A549 (cell line): ENCODE measurements around the gene ANXA6. TPM values are rescaled to one million over a fixed set of nuclear protein-coding genes. Genes with fewer than 3 reads are reported as not detected.

Experiments
- ATAC-seq, 2 experiments: fragments of 200-7000 bp in 1 of 2; fragments of >200 bp in 1 of 2; cut with Nextera tagmentation in 1 of 2; cut with Tn5 transposase in 1 of 2; 3 replicates each; pipeline versions ENCODE4 v1.8.0 to v1.9.1; 2018 to 2020; ENCODE audit warnings: mild to moderate bottlenecking in 1 of 2, moderate library complexity in 1 of 2
- CTCF ChIA-PET: fragments of 300-600 bp; sonication (Branson Sonifier 250); formaldehyde crosslinking; extraction: SDS; loops from one replicate; lab custom pipeline; 2021; ENCODE audit warnings: antibody characterized with exemption, inconsistent platforms; lab: Yijun Ruan, JAX
- POLR2A ChIA-PET: fragments of 350-600 bp; formaldehyde crosslinking; extraction: SDS; loops from one replicate; lab custom pipeline; 2021; ENCODE audit warnings: antibody characterized with exemption, inconsistent platforms; lab: Yijun Ruan, JAX
- DNase-seq, 2 experiments: peaks; one replicate each; pipeline versions ENCODE4 v3.0.0 to v3.0.0-alpha.2; 2011 to 2016; ENCODE audit warnings: low read depth in 1 of 2, low spot score in 1 of 2
- FAIRE-seq: peaks from 2 replicates; lab custom pipeline; 2011; peaks lifted over from hg19 to GRCh38; lab: Jason Lieb, UNC
- H3K27ac ChIP-seq, 2 experiments: fragments of >200 bp; sonication (Bioruptor Twin); formaldehyde crosslinking; 3 replicates each; pipeline ENCODE4 v1.5.1; 2016 to 2017
- H3K4me1 ChIP-seq: fragments of >200 bp; sonication (Bioruptor Twin); formaldehyde crosslinking; 3 replicates; pipeline ENCODE4 v1.6.1; 2016
- H3K4me2 ChIP-seq: fragments of >200 bp; sonication (Bioruptor Twin); formaldehyde crosslinking; 3 replicates; pipeline ENCODE4 v1.6.1; 2016
- H3K4me3 ChIP-seq: fragments of >200 bp; sonication (Bioruptor Twin); formaldehyde crosslinking; 3 replicates; pipeline ENCODE4 v1.5.1; 2016
- H3K9me3 ChIP-seq: fragments of >200 bp; sonication (Bioruptor Twin); formaldehyde crosslinking; 3 replicates; pipeline ENCODE4 v1.6.1; 2016
- BHLHE40 ChIP-seq: IDR thresholded peaks from 2 replicates; pipeline ENCODE4 v1.6.1; 2012; ENCODE audit warnings: low read depth, low read length, inconsistent platforms
- CBX8 ChIP-seq: fragments of 200-600 bp; sonication (generic); IDR thresholded peaks from 2 replicates; pipeline ENCODE4 v1.6.1; 2016
- EP300 ChIP-seq, 2 experiments: fragments of >200 bp; sonication (Bioruptor Twin); formaldehyde crosslinking; IDR thresholded peaks; 2 replicates in 1 of 2; 3 replicates in 1 of 2; pipeline ENCODE4 v1.6.1; 2016 to 2017
- FOXS1 ChIP-seq: fragments of 250-450 bp; sonication (Bioruptor Pico); IDR thresholded peaks from 2 replicates; pipeline ENCODE4 v1.5.0; 2020; ENCODE audit warnings: mild to moderate bottlenecking, moderate library complexity
- HOXB13 ChIP-seq: fragments of 250-450 bp; sonication (Bioruptor Pico); IDR thresholded peaks from 2 replicates; pipeline ENCODE4 v1.5.0; 2020; ENCODE audit warnings: low read depth, mild to moderate bottlenecking, moderate library complexity
- HOXB5 ChIP-seq: fragments of 250-450 bp; sonication (Bioruptor Pico); IDR thresholded peaks from 2 replicates; pipeline ENCODE4 v1.5.0; 2020; ENCODE audit warnings: mild to moderate bottlenecking, moderate library complexity
- KDM1A ChIP-seq: fragments of 200-600 bp; sonication (generic); IDR thresholded peaks from 2 replicates; pipeline ENCODE4 v1.6.1; 2016; ENCODE audit warnings: low read depth, mild to moderate bottlenecking
- MAFK ChIP-seq: fragments of 450-650 bp; IDR thresholded peaks from 2 replicates; pipeline ENCODE4 v1.6.1; 2014; ENCODE audit not compliant: partially characterized antibody
- MAZ ChIP-seq: fragments of 150-350 bp; IDR thresholded peaks from 2 replicates; pipeline ENCODE4 v1.6.1; 2014; ENCODE audit warnings: antibody characterized with exemption, low read depth, low read length, borderline replicate concordance
- NFE2L2 ChIP-seq: fragments of 150-350 bp; conservative IDR thresholded peaks from 2 replicates; pipeline ENCODE4 v1.6.1; 2014; ENCODE audit warnings: low read length
- NPAS2 ChIP-seq: fragments of 250-450 bp; sonication (Bioruptor Pico); IDR thresholded peaks from 2 replicates; pipeline ENCODE4 v1.8.0; 2022; ENCODE audit warnings: mild to moderate bottlenecking, moderate library complexity, borderline replicate concordance
- NR3C1 ChIP-seq: fragments of >200 bp; sonication (Bioruptor Twin); formaldehyde crosslinking; IDR thresholded peaks from 3 replicates; pipeline ENCODE4 v1.6.1; 2017
- PHF8 ChIP-seq: fragments of 200-600 bp; sonication (generic); IDR thresholded peaks from 2 replicates; pipeline ENCODE4 v1.6.1; 2016; ENCODE audit warnings: low read depth, mild to moderate bottlenecking, antibody characterized with exemption, moderate library complexity, borderline replicate concordance
- POLR2AphosphoS2 ChIP-seq: conservative IDR thresholded peaks from 2 replicates; pipeline ENCODE4 v1.6.1; 2012; ENCODE audit warnings: low read length, improper control_type of control experiment, inconsistent platforms
- RAD21 ChIP-seq, 2 experiments: fragments of >200 bp in 1 of 2; sonication (Bioruptor Twin) in 1 of 2; formaldehyde crosslinking in 1 of 2; IDR thresholded peaks in 1 of 2; conservative IDR thresholded peaks in 1 of 2; 2 replicates in 1 of 2; 3 replicates in 1 of 2; pipeline ENCODE4 v1.6.1; 2012 to 2018; ENCODE audit warnings: inconsistent platforms in 1 of 2
- RARB ChIP-seq: fragments of 250-450 bp; sonication (Bioruptor Pico); IDR thresholded peaks from 2 replicates; pipeline ENCODE4 v1.8.0; 2021; ENCODE audit warnings: mild to moderate bottlenecking, moderate library complexity
- RCOR1 ChIP-seq: fragments of 150-350 bp; IDR thresholded peaks from 2 replicates; pipeline ENCODE4 v1.6.1; 2014; ENCODE audit warnings: antibody characterized with exemption, low read length, low read depth
- TFCP2L1 ChIP-seq: fragments of 250-450 bp; sonication (Bioruptor Pico); IDR thresholded peaks from 2 replicates; pipeline ENCODE4 v1.5.0; 2021; ENCODE audit warnings: mild to moderate bottlenecking
- TP53 ChIP-seq: fragments of 250-450 bp; sonication (Bioruptor Pico); IDR thresholded peaks from 2 replicates; pipeline ENCODE4 v1.5.0; 2021; ENCODE audit warnings: mild to moderate bottlenecking, moderate library complexity
- ZFP36 ChIP-seq: fragments of 450-650 bp; IDR thresholded peaks from 2 replicates; pipeline ENCODE4 v1.6.1; 2014; ENCODE audit warnings: borderline replicate concordance; ENCODE audit not compliant: partially characterized antibody
- WGBS: methylation state at CpG from one replicate; pipeline ENCODE4 v1.1.6; 2017; ENCODE audit errors: missing lambda C conversion rate; 5-methylcytosine and 5-hydroxymethylcytosine counted together
- polyA plus RNA-seq, 4 experiments: library from polyadenylated mRNA; depleted of rRNA in 3 of 4; stranded (reverse); fragments of >200 nt; fragmentation: RNase III in 1 of 4; extraction: RNeasy Plus Mini Kit Qiagen cat#74134 plus additional on column Dnase treatment in 1 of 4; gene quantifications; 2 replicates in 3 of 4; 3 replicates in 1 of 4; pipeline ENCODE4 v1.2.3, GENCODE V29; 2011 to 2017
- TF ChIP-seq, protein P1 (sequence below): IDR thresholded peaks from 2 replicates; pipeline ENCODE4 v1.6.1; 2012
- TF ChIP-seq, protein P2 (sequence below): fragments of 200-600 bp; sonication (generic); IDR thresholded peaks from 2 replicates; pipeline ENCODE4 v1.6.1; 2016; ENCODE audit warnings: antibody characterized with exemption, mild to moderate bottlenecking, moderate library complexity
- TF ChIP-seq, protein P3 (sequence below): fragments of 250-450 bp; sonication (Bioruptor Pico); IDR thresholded peaks from 2 replicates; pipeline ENCODE4 v1.5.0; 2021; ENCODE audit warnings: mild to moderate bottlenecking, moderate library complexity, borderline replicate concordance

ANXA6 gene
- polyA plus RNA-seq, 2 of the 4 experiments (the other 2 are of a cell fraction): 32.4 to 53.0 TPM

DNA sequence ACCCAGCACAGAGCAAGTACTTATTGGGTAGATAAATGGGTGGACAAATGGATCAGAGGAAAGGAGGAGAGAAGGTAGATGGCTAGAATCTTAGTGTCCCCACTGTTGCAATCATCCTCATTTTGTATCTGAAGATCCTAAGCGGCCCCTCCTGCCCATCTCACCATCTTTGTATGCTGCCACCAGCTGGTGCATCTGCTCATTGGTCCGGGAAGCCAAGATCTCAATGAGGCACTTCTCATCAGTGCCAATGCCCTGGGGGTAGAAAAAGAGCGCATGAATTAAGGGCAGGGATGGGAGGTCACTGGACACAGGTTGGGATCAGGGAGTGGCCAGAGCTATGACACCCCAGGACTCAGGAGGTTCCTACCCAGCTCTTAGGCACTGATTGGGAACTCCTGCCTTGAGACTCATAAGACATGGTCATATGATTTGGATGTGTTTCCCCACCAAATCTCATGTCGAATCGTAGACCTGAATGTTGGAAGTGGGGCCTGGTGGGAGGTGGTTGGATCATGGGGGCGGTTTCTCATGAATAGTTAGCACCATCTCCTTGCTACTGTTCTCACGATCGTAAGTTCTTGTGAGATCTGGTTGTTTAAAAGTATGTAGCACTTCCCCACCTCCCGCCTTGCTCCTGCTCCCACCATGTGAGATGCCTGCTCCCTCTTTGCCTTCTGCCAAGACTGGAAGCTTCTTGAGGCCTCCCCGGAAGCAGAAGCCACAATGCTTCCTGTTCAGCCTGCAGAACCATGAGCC lies 20.3 kb downstream of the ANXA6 start:
- 86% methylated on average over 10 of the region's 10 CpGs for WGBS
- TF ChIP-seq ZFP36 (no peak), HOXB5 (no peak), EP300 (IDR thresholded peaks at IDR 0.05) (no peak), NPAS2 (CRISPR knock-in tag) (no peak), PHF8 (no peak), MAFK (no peak), RCOR1 (no peak), TP53 (CRISPR knock-in tag) (no peak), NR3C1 (no peak), CBX8 (no peak), RARB (no peak), RAD21 (conservative IDR thresholded peaks at IDR 0.05 in 1 of 2, IDR thresholded peaks at IDR 0.05 in 1 of 2) (no peak), FOXS1 (CRISPR knock-in tag) (no peak), HOXB13 (CRISPR knock-in tag) (no peak), TFCP2L1 (CRISPR knock-in tag) (no peak), BHLHE40 (no peak), NFE2L2 (no peak)
- TF ChIP-seq, protein P1, sequence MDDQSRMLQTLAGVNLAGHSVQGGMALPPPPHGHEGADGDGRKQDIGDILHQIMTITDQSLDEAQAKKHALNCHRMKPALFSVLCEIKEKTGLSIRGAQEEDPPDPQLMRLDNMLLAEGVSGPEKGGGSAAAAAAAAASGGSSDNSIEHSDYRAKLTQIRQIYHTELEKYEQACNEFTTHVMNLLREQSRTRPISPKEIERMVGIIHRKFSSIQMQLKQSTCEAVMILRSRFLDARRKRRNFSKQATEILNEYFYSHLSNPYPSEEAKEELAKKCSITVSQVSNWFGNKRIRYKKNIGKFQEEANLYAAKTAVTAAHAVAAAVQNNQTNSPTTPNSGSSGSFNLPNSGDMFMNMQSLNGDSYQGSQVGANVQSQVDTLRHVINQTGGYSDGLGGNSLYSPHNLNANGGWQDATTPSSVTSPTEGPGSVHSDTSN: no peak
- TF ChIP-seq, protein P2, sequence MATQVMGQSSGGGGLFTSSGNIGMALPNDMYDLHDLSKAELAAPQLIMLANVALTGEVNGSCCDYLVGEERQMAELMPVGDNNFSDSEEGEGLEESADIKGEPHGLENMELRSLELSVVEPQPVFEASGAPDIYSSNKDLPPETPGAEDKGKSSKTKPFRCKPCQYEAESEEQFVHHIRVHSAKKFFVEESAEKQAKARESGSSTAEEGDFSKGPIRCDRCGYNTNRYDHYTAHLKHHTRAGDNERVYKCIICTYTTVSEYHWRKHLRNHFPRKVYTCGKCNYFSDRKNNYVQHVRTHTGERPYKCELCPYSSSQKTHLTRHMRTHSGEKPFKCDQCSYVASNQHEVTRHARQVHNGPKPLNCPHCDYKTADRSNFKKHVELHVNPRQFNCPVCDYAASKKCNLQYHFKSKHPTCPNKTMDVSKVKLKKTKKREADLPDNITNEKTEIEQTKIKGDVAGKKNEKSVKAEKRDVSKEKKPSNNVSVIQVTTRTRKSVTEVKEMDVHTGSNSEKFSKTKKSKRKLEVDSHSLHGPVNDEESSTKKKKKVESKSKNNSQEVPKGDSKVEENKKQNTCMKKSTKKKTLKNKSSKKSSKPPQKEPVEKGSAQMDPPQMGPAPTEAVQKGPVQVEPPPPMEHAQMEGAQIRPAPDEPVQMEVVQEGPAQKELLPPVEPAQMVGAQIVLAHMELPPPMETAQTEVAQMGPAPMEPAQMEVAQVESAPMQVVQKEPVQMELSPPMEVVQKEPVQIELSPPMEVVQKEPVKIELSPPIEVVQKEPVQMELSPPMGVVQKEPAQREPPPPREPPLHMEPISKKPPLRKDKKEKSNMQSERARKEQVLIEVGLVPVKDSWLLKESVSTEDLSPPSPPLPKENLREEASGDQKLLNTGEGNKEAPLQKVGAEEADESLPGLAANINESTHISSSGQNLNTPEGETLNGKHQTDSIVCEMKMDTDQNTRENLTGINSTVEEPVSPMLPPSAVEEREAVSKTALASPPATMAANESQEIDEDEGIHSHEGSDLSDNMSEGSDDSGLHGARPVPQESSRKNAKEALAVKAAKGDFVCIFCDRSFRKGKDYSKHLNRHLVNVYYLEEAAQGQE: no peak
- TF ChIP-seq, protein P3, sequence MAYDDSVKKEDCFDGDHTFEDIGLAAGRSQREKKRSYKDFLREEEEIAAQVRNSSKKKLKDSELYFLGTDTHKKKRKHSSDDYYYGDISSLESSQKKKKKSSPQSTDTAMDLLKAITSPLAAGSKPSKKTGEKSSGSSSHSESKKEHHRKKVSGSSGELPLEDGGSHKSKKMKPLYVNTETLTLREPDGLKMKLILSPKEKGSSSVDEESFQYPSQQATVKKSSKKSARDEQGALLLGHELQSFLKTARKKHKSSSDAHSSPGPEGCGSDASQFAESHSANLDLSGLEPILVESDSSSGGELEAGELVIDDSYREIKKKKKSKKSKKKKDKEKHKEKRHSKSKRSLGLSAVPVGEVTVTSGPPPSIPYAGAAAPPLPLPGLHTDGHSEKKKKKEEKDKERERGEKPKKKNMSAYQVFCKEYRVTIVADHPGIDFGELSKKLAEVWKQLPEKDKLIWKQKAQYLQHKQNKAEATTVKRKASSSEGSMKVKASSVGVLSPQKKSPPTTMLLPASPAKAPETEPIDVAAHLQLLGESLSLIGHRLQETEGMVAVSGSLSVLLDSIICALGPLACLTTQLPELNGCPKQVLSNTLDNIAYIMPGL (CRISPR knock-in tag): no peak
- no peak for DNase-seq
- Histone ChIP-seq H3K4me2 (no peak overlapping the region), H3K9me3 (no peaks in the 10 kb centered on the region), H3K4me1 (no peaks in the 10 kb centered on the region), H3K4me3 (no peak overlapping the region), H3K27ac (no peak overlapping the region)
- ATAC-seq: no peak
- ChIA-PET CTCF (interaction anchor here (0.9 to 6.1 kb wide), 7 partner anchors 11 to 363 kb away, joined by 3 to 39 read pairs (median 8); no protein-coding TSS in a partner anchor), POLR2A (no interaction called here)
- no peak for FAIRE-seq

DNA sequence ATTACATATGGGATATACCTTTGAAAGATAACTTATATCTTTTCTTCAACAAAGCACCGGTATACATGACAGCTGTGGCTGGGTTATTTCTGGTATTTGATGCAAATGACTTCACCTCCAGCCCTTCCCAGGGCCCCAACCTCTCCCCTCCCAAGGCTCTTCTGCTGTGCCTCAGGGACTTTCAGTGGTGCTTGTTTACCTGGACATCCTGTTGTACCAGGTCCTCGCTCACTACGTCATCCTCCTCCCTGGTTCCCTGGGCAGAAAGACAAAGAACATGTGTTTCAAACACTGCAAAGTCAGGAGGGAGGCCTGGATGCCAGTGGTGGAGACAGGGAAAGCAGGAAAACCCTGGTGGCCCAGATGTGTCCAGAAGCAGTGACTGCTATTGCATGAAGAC lies 23.4 kb downstream of the ANXA6 start:
- DNase-seq (no peak), ATAC-seq (no peak), FAIRE-seq (no peak)
- no peak for TF ChIP-seq POLR2AphosphoS2
- no peak for TF ChIP-seq MAZ
- no peak for TF ChIP-seq KDM1A
- Histone ChIP-seq H3K27ac (no peak overlapping the region), H3K4me2 (no peak overlapping the region), H3K4me1 (no peaks in the 10 kb centered on the region), H3K4me3 (no peak overlapping the region), H3K9me3 (no peaks in the 10 kb centered on the region)
- 93% methylated on average over 3 of the region's 3 CpGs for WGBS
- POLR2A ChIA-PET: no interaction called here
- CTCF ChIA-PET: interaction anchor here (1.2 to 2.6 kb wide), 3 partner anchors 8 to 333 kb away, joined by 5 to 16 read pairs (median 7); no protein-coding TSS in a partner anchor
